ENCODE results near the gene MISP3.
"Not testable (repeated sequence)": the region's sequence is repeated elsewhere in the genome, so short reads cannot be mapped to it uniquely, and the experiment has no call there.

Gene MISP3

GRCh38 chr19:14072535-14073260, at the start of gene MISP3:
Gene MISP3 (plus strand): TSS chr19:14072786. CDS start chr19:14073310, 524 bp downstream.
- DNase-seq (ENCODE audit: low read depth in 2 of 2, low spot score in 1 of 2), result no peak

GRCh38 chr19:14023404-14024235, 49.0 kb upstream of the MISP3 start:
- no peak for DNase-seq (ENCODE audit: low read depth in 2 of 2, low spot score in 1 of 2)

- not testable (repeated sequence) for DNase-seq (ENCODE audit: low read depth in 2 of 2, low spot score in 1 of 2)
Observed at GRCh38 chr19:14026652-14027192, 45.9 kb upstream of the MISP3 start.

GRCh38 chr19:14027856-14028450, 44.6 kb upstream of the MISP3 start, which contains the start of gene RLN3:
Gene RLN3 (plus strand): TSS chr19:14028148. CDS start chr19:14028205, 57 bp downstream.
- DNase-seq (ENCODE audit: low read depth in 2 of 2, low spot score in 1 of 2), result no peak

- DNase-seq (ENCODE audit: low read depth in 2 of 2, low spot score in 1 of 2), result no peak
Observed at GRCh38 chr19:14028901-14029300, 43.7 kb upstream of the MISP3 start.

- peak; percentile 74 to 77 for DNase-seq (ENCODE audit: low read depth in 2 of 2, low spot score in 1 of 2)
Observed at GRCh38 chr19:14030997-14031718, 41.4 kb upstream of the MISP3 start.

- peak; percentile 34 to 64 for DNase-seq (ENCODE audit: low read depth in 2 of 2, low spot score in 1 of 2)
Observed at GRCh38 chr19:14031719-14032480, 40.7 kb upstream of the MISP3 start, which contains the start of gene IL27RA. Gene IL27RA (plus strand): TSS chr19:14031762. CDS start chr19:14031873, 111 bp downstream.

- no peak for DNase-seq (ENCODE audit: low read depth in 2 of 2, low spot score in 1 of 2)
Observed at GRCh38 chr19:14033946-14034345, 38.6 kb upstream of the MISP3 start.

GRCh38 chr19:14035159-14035558, 37.4 kb upstream of the MISP3 start:
- DNase-seq (ENCODE audit: low read depth in 2 of 2, low spot score in 1 of 2), result not testable (repeated sequence)

- no peak for DNase-seq (ENCODE audit: low read depth in 2 of 2, low spot score in 1 of 2)
Observed at GRCh38 chr19:14035706-14036105, 36.9 kb upstream of the MISP3 start.

- no peak for DNase-seq (ENCODE audit: low read depth in 2 of 2, low spot score in 1 of 2)
Observed at GRCh38 chr19:14039181-14039580, 33.4 kb upstream of the MISP3 start.

- DNase-seq (ENCODE audit: low read depth in 2 of 2, low spot score in 1 of 2), result not testable (repeated sequence)
Observed at GRCh38 chr19:14042659-14043608, 29.7 kb upstream of the MISP3 start.

- DNase-seq (ENCODE audit: low read depth in 2 of 2, low spot score in 1 of 2), result not testable (repeated sequence)
Observed at GRCh38 chr19:14047866-14048265, 24.7 kb upstream of the MISP3 start.

GRCh38 chr19:14048443-14049153, 24.0 kb upstream of the MISP3 start:
- peak; percentile 51 to 72 for DNase-seq (ENCODE audit: low read depth in 2 of 2, low spot score in 1 of 2)

- no peak for DNase-seq (ENCODE audit: low read depth in 2 of 2, low spot score in 1 of 2)
Observed at GRCh38 chr19:14050512-14050911, 22.1 kb upstream of the MISP3 start.

GRCh38 chr19:14050961-14051360, 21.6 kb upstream of the MISP3 start:
- DNase-seq (ENCODE audit: low read depth in 2 of 2, low spot score in 1 of 2), result not testable (repeated sequence)

GRCh38 chr19:14051980-14052379, 20.6 kb upstream of the MISP3 start:
- DNase-seq (ENCODE audit: low read depth in 2 of 2, low spot score in 1 of 2), result no peak

GRCh38 chr19:14052470-14052869, 20.1 kb upstream of the MISP3 start:
- no peak for DNase-seq (ENCODE audit: low read depth in 2 of 2, low spot score in 1 of 2)
